SU-DHL-6 (cell line): ENCODE measurements around the gene HAPSTR1.

Experiments
- H2AFZ ChIP-seq: fragments of 200-600 bp; sonication (generic); 2 replicates; pipeline ENCODE4 v1.6.1; 2014; ENCODE audit warnings: low read depth, mild to moderate bottlenecking, moderate library complexity, mixed read lengths, antibody characterized with exemption, low read length; ENCODE audit not compliant: severe bottlenecking
- H3F3A ChIP-seq: fragments of 200-600 bp; shearing (Covaris generic); 2 replicates; pipeline ENCODE4 v1.6.0; 2016; ENCODE audit warnings: antibody characterized with exemption, mild to moderate bottlenecking; ENCODE audit not compliant: insufficient read depth
- H3K27ac ChIP-seq: fragments of 200-600 bp; sonication (generic); 2 replicates; pipeline ENCODE4 v1.5.1; 2016; ENCODE audit warnings: low read depth, mild to moderate bottlenecking, low read length, moderate library complexity, mixed read lengths
- H3K27me3 ChIP-seq: fragments of 200-600 bp; sonication (generic), shearing (Covaris generic); 2 replicates; pipeline ENCODE4 v1.6.0; 2014; ENCODE audit warnings: mild to moderate bottlenecking, low read length
- H3K36me3 ChIP-seq: fragments of 200-600 bp; sonication (generic); 2 replicates; pipeline ENCODE4 v1.6.1; 2014; ENCODE audit warnings: mild to moderate bottlenecking, low read length, mixed read lengths
- H3K4me2 ChIP-seq: fragments of 300-600, 200-600 bp; shearing (Covaris generic), sonication (generic); 2 replicates; pipeline ENCODE4 v1.6.0; 2014; ENCODE audit warnings: low read length, low read depth, mild to moderate bottlenecking; ENCODE audit not compliant: poor library complexity, severe bottlenecking
- H3K4me3 ChIP-seq: fragments of 200-600 bp; sonication (generic); 2 replicates; pipeline ENCODE4 v1.5.1; 2014; ENCODE audit warnings: antibody characterized with exemption, low read length, mild to moderate bottlenecking, mixed read lengths; ENCODE audit not compliant: insufficient read depth, poor library complexity, severe bottlenecking
- H3K79me2 ChIP-seq: fragments of 200-600 bp; sonication (generic); 2 replicates; pipeline ENCODE4 v1.6.1; 2014; ENCODE audit warnings: mild to moderate bottlenecking, low read length, moderate library complexity; ENCODE audit not compliant: insufficient read depth
- H3K9ac ChIP-seq: fragments of 200-600 bp; sonication (generic); 2 replicates; pipeline ENCODE4 v1.7.0; 2014; ENCODE audit warnings: mild to moderate bottlenecking, low read length
- H3K9me2 ChIP-seq: fragments of 200-600 bp; sonication (generic); replicated peaks from 2 replicates; pipeline ENCODE4 v1.6.1; 2014; ENCODE audit warnings: low read length; ENCODE audit not compliant: insufficient read depth
- H3K9me3 ChIP-seq: fragments of 200-600 bp; sonication (generic); 2 replicates; pipeline ENCODE4 v1.6.1; 2014; ENCODE audit warnings: low read length, mixed read lengths; ENCODE audit not compliant: insufficient read depth
- H4K20me1 ChIP-seq: fragments of 200-600 bp; sonication (generic); 2 replicates; pipeline ENCODE4 v1.6.1; 2014; ENCODE audit warnings: low read depth, mild to moderate bottlenecking, antibody characterized with exemption, low read length, moderate library complexity, mixed read lengths
- EZH2phosphoT487 ChIP-seq: fragments of 200-600 bp; sonication (generic), shearing (Covaris generic); conservative IDR thresholded peaks from 2 replicates; pipeline ENCODE4 v1.6.1; 2018; ENCODE audit warnings: mild to moderate bottlenecking, antibody characterized with exemption, low read length, moderate library complexity, mixed read lengths
- TF ChIP-seq, protein P1 (sequence below): fragments of 200-600 bp; sonication (generic); IDR thresholded peaks from one replicate; pipeline ENCODE4 v1.5.1; 2017; ENCODE audit warnings: antibody characterized with exemption, mild to moderate bottlenecking, low read length, moderate library complexity; ENCODE audit not compliant: insufficient read depth, poor library complexity, severe bottlenecking

The HAPSTR1 gene

GRCh38 chr16:9125658-9126505, 34.4 kb downstream of the HAPSTR1 start:
- Histone ChIP-seq H3K9me3 (no peaks in the 10 kb centered on the region), H2AFZ (no peak overlapping the region), H3K9me2 (no peaks in the 10 kb centered on the region), H3K9ac (no peak overlapping the region), H4K20me1 (no peaks in the 10 kb centered on the region; the same call in 1 of the 2 replicates), H3K36me3 (0 out of 2 replicates have a peak, but pooled peaks cover 4% of the 10 kb centered on the region), H3K27me3 (no peaks in the 10 kb centered on the region), H3K27ac (no peak overlapping the region), H3K4me2 (no peak overlapping the region), H3K79me2 (no peaks in the 10 kb centered on the region), H3K4me3 (no peak overlapping the region), H3F3A (no peaks in the 10 kb centered on the region)
- no peak for TF ChIP-seq EZH2phosphoT487
- TF ChIP-seq, protein P1, sequence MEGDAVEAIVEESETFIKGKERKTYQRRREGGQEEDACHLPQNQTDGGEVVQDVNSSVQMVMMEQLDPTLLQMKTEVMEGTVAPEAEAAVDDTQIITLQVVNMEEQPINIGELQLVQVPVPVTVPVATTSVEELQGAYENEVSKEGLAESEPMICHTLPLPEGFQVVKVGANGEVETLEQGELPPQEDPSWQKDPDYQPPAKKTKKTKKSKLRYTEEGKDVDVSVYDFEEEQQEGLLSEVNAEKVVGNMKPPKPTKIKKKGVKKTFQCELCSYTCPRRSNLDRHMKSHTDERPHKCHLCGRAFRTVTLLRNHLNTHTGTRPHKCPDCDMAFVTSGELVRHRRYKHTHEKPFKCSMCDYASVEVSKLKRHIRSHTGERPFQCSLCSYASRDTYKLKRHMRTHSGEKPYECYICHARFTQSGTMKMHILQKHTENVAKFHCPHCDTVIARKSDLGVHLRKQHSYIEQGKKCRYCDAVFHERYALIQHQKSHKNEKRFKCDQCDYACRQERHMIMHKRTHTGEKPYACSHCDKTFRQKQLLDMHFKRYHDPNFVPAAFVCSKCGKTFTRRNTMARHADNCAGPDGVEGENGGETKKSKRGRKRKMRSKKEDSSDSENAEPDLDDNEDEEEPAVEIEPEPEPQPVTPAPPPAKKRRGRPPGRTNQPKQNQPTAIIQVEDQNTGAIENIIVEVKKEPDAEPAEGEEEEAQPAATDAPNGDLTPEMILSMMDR, result no peak

- Histone ChIP-seq H3K4me2 (no peak overlapping the region), H3K9me3 (no peaks in the 10 kb centered on the region), H3K27me3 (no peaks in the 10 kb centered on the region), H2AFZ (no peak overlapping the region), H3F3A (no peaks in the 10 kb centered on the region), H3K27ac (no peak overlapping the region), H3K4me3 (no peak overlapping the region), H3K9me2 (no peaks in the 10 kb centered on the region), H3K9ac (no peak overlapping the region), H3K36me3 (no peaks in the 10 kb centered on the region), H3K79me2 (no peaks in the 10 kb centered on the region), H4K20me1 (no peaks in the 10 kb centered on the region; the same call in 1 of the 2 replicates)
- TF ChIP-seq EZH2phosphoT487, result no peak
- TF ChIP-seq, protein P1, result no peak
Observed at GRCh38 chr16:9126609-9127008, 35.2 kb downstream of the HAPSTR1 start.

- Histone ChIP-seq H3K9me3 (no peaks in the 10 kb centered on the region), H2AFZ (no peak overlapping the region), H3K9ac (no peak overlapping the region), H3K27ac (no peak overlapping the region), H3K27me3 (no peaks in the 10 kb centered on the region), H3K79me2 (no peaks in the 10 kb centered on the region), H4K20me1 (no peaks in the 10 kb centered on the region; the same call in 1 of the 2 replicates), H3K36me3 (no peaks in the 10 kb centered on the region), H3K4me2 (no peak overlapping the region), H3F3A (no peaks in the 10 kb centered on the region), H3K9me2 (no peaks in the 10 kb centered on the region), H3K4me3 (no peak overlapping the region)
- TF ChIP-seq, protein P1, result no peak
- no peak for TF ChIP-seq EZH2phosphoT487
Observed at GRCh38 chr16:9128346-9129342, 37.2 kb downstream of the HAPSTR1 start.
